ENCODE data around the gene DEPDC4. TPM values are rescaled to one million over a fixed set of nuclear protein-coding genes. Genes with fewer than 3 reads are reported as not detected.

DEPDC4 gene
- total RNA-seq, 1 donor from 2014 or later, result 4.3 TPM

DNA sequence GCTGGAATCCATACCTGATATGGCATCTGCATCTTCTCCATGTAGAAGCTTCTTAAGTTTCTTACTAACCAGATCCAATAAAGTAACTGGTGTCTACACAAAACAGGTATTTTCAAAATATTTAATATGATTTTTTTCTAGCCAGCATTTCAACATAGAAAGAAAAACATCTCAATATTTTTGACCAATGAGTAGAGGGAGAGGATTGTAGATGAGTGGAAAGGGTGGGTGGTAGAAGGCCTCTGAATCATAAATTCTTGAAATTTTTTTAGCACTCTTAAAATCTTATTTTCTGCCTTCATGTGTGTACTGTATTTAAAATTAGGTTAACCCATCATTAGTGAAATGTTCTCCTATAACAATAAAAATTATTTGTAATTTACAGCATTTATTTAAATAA lies 18.0 kb downstream of the DEPDC4 start:
- TF ChIP-seq, protein P1, sequence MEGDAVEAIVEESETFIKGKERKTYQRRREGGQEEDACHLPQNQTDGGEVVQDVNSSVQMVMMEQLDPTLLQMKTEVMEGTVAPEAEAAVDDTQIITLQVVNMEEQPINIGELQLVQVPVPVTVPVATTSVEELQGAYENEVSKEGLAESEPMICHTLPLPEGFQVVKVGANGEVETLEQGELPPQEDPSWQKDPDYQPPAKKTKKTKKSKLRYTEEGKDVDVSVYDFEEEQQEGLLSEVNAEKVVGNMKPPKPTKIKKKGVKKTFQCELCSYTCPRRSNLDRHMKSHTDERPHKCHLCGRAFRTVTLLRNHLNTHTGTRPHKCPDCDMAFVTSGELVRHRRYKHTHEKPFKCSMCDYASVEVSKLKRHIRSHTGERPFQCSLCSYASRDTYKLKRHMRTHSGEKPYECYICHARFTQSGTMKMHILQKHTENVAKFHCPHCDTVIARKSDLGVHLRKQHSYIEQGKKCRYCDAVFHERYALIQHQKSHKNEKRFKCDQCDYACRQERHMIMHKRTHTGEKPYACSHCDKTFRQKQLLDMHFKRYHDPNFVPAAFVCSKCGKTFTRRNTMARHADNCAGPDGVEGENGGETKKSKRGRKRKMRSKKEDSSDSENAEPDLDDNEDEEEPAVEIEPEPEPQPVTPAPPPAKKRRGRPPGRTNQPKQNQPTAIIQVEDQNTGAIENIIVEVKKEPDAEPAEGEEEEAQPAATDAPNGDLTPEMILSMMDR (IDR thresholded peaks at IDR 0.05; ENCODE audit: unreplicated experiment), result no peak
- Mint-ChIP-seq H3K4me1 (ENCODE audit: low read depth) (peaks cover 5% of the 10 kb centered on the region), H3K27me3 (no peaks in the 10 kb centered on the region), H3K36me3 (ENCODE audit: insufficient read depth) (no peaks in the 10 kb centered on the region), H3K4me3 (ENCODE audit: low read depth) (no peak overlapping the region), H3K27ac (no peak overlapping the region), H3K9me3 (ENCODE audit: low read depth) (no peaks in the 10 kb centered on the region)
- DNase-seq (ENCODE audit: low spot score, unreplicated experiment), result no peak

- TF ChIP-seq, protein P1 (IDR thresholded peaks at IDR 0.05; ENCODE audit: unreplicated experiment), result no peak
- Mint-ChIP-seq H3K4me1 (ENCODE audit: low read depth) (peaks cover 5% of the 10 kb centered on the region), H3K36me3 (ENCODE audit: insufficient read depth) (no peaks in the 10 kb centered on the region), H3K27me3 (no peaks in the 10 kb centered on the region), H3K27ac (no peak overlapping the region), H3K4me3 (ENCODE audit: low read depth) (no peak overlapping the region), H3K9me3 (ENCODE audit: low read depth) (no peaks in the 10 kb centered on the region)
- DNase-seq (ENCODE audit: low spot score, unreplicated experiment), result no peak
Measured at GRCh38 chr12:100247765-100248164, 19.1 kb downstream of the DEPDC4 start.

- Mint-ChIP-seq H3K9me3 (ENCODE audit: low read depth) (no peaks in the 10 kb centered on the region), H3K27ac (no peak overlapping the region), H3K27me3 (no peaks in the 10 kb centered on the region), H3K4me3 (ENCODE audit: low read depth) (no peak overlapping the region), H3K4me1 (ENCODE audit: low read depth) (no peaks in the 10 kb centered on the region), H3K36me3 (ENCODE audit: insufficient read depth) (no peaks in the 10 kb centered on the region)
- DNase-seq (ENCODE audit: low spot score, unreplicated experiment), result no peak
- TF ChIP-seq, protein P1 (IDR thresholded peaks at IDR 0.05; ENCODE audit: unreplicated experiment), result no peak
Measured at GRCh38 chr12:100243137-100243536, 23.7 kb downstream of the DEPDC4 start.

DNA sequence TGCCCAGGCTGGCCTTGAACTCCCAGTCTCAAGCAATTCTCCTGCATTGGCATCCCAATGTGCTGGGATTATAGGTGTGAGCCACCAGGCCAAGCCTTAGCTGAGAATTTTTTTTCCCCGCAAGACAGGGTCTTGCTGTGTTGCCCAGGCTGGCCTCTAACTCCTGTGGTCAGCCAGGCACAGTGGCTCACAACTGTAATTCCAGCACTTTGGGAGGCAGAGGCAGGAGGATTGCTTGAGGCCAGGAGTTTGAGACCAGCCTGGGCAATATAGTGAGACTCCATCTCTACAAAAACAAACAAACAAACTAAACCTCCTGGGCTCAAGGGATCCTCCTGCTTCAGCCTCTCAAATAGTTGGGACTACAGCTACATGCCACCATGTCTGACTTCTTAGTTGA lies 27.3 kb downstream of the DEPDC4 start:
- no peaks in the 10 kb centered on the region for H3K27me3 Mint-ChIP-seq
- no peaks in the 10 kb centered on the region for H3K4me1 Mint-ChIP-seq (ENCODE audit: low read depth)
- H3K27ac Mint-ChIP-seq, result no peak overlapping the region
- no peak overlapping the region for H3K4me3 Mint-ChIP-seq (ENCODE audit: low read depth)
- peaks cover 7% of the 10 kb centered on the region for H3K9me3 Mint-ChIP-seq (ENCODE audit: low read depth)
- no peak for DNase-seq (ENCODE audit: low spot score, unreplicated experiment)
- TF ChIP-seq, protein P1 (IDR thresholded peaks at IDR 0.05; ENCODE audit: unreplicated experiment), result no peak
- H3K36me3 Mint-ChIP-seq (ENCODE audit: insufficient read depth), result peaks cover 4% of the 10 kb centered on the region

DNA sequence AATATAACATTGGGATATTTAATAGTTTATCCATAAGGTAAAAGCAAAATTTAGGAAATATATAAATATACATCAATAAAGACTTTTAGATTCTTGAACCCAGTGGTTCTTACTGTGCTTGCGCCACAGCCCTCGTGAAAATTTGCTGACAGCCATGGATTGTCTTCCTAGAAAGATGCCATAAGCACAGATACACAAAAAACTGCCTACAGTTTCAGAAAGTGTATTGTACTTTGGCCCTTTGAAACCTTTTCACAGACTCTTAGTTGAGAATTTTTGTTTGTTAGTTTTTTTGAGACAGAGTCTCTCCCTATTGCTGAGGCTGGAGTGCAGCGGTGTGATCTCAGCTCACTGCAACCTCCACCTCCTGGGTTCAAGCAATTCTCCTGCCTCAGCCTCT lies 28.1 kb downstream of the DEPDC4 start:
- TF ChIP-seq, protein P1 (IDR thresholded peaks at IDR 0.05; ENCODE audit: unreplicated experiment), result no peak
- DNase-seq (ENCODE audit: low spot score, unreplicated experiment), result no peak
- H3K27me3 Mint-ChIP-seq, result no peaks in the 10 kb centered on the region
- H3K27ac Mint-ChIP-seq, result no peak overlapping the region
- H3K9me3 Mint-ChIP-seq (ENCODE audit: low read depth), result peaks cover 7% of the 10 kb centered on the region
- peaks cover 4% of the 10 kb centered on the region for H3K36me3 Mint-ChIP-seq (ENCODE audit: insufficient read depth)
- H3K4me3 Mint-ChIP-seq (ENCODE audit: low read depth), result no peak overlapping the region
- H3K4me1 Mint-ChIP-seq (ENCODE audit: low read depth), result peaks cover 3% of the 10 kb centered on the region
